KBM-7 (cell line): ENCODE results near the gene RAET1L.
"Not testable (repeated sequence)": the region's sequence is repeated elsewhere in the genome, so short reads cannot be mapped to it uniquely, and the experiment has no call there.

ENCODE experiments used
- DNase-seq: peaks from one replicate; pipeline ENCODE4 v3.0.0-alpha.2; 2015
- in situ Hi-C: fragments of 300-500 bp; cut with MboI; formaldehyde crosslinking; loops from 2 replicates; pipeline ENCODE4 v1.14.3; 2020; ENCODE audit warnings: low sequenced_read_pairs, low pct_unique_long_range_greater_than_20kb, mixed read lengths

RAET1L gene

GRCh38 chr6:150003599-150003998, 21.7 kb downstream of the RAET1L start:
- in situ Hi-C loops, result loop anchor here (10.0 kb wide), 1 partner anchor 69 kb away; no protein-coding TSS in a partner anchor

DNA sequence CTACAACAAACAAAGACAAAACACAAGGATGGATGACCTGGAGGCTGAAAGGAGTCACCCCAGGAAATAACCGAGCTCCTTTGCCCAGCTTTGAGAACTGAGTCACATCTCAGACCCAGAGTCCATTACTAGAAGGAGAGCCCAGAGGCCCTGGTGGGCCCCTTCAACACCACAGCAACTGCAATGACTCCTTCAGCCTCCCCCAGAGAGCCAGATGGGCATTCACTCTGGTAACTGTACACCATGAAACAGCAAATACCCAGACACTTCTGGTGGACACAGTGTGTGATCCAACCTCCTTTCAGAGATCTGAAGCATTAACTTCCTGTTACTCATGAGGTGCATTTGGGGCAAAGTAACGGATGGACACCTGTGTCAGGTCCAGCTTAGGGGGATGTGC, 22.6 kb downstream of the RAET1L start:
- no peak for DNase-seq
- in situ Hi-C loops, result loop anchor here (10.0 kb wide), 1 partner anchor 68 kb away; no protein-coding TSS in a partner anchor

More at GRCh38 chr6:150003599-150003998, 21.7 kb downstream of the RAET1L start:
- DNase-seq, result not testable (repeated sequence)

DNA sequence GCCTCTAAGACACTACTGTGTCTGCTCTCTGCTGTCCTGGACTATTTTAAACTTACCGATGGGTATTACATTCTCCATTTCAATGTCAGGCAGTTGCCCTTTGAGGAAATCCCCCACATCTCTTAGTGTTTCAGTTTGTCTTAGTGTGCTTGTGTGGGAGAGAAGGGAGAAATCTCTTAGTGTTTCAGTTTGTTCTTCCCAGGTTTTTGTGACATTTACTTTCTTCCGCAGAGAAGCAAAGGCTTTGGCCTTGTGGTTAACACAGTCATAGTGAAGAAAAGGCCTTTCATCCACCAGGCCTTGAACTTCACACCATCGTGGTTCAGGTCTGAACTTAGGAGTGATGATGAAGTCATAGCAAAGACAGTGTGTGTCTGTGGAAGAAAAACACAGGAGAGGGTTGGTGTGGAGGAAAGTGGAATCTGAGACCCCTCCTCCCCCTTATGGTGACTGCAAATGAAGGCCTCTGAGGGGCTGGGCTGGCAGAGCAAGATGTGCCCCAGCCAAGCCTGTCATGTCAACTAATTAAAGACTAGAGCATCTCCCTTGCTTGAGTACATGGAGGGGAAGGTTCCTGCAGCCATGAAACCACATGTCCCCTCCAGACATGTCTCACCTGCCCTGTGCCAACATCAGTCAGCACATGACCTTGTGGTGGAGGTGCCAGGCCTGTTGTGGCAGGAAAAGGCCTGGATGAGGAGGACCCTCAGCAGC, 23.9 kb downstream of the RAET1L start:
- in situ Hi-C loops, result loop anchor here (10.0 kb wide), 1 partner anchor 67 kb away; no protein-coding TSS in a partner anchor
- DNase-seq, result no peak

- in situ Hi-C loops, result loop anchor here (10.0 kb wide), 1 partner anchor 65 kb away; no protein-coding TSS in a partner anchor
- no peak for DNase-seq
These were observed 25.7 kb downstream of the RAET1L start for GRCh38 chr6:149999636-150000035.

- in situ Hi-C loops, result no loop called here
- DNase-seq, result no peak
These were observed 29.4 kb downstream of the RAET1L start for GRCh38 chr6:149995971-149996370.

DNA sequence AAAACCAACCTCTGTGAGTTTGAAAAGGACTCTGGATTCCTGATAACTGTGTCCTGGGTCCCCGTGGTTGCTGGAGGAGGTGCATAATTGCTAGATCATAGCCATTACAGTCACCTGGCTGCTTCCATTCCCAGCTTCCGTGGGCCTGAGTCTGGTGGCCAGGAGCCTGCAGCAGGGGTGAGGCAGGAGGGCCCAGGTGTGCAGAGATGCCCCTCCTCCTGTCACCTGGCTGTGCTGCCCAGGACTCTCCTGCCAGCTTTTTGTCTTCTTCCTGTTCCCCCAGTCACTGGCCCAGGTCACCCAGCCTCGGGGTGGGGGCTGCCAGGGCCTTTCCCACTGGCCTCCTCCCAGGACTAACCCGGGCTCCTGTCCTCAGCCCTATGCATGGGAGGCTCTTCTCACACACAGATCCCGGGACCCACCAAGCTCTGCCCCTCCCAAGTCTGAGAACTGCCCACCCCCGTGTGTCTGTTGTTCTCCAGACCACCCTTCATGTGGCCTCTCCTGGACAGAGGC, 30.0 kb downstream of the RAET1L start:
- in situ Hi-C loops, result no loop called here
- no peak for DNase-seq

GRCh38 chr6:149991838-149992237, 33.5 kb downstream of the RAET1L start:
- in situ Hi-C loops, result no loop called here
- no peak for DNase-seq

DNA sequence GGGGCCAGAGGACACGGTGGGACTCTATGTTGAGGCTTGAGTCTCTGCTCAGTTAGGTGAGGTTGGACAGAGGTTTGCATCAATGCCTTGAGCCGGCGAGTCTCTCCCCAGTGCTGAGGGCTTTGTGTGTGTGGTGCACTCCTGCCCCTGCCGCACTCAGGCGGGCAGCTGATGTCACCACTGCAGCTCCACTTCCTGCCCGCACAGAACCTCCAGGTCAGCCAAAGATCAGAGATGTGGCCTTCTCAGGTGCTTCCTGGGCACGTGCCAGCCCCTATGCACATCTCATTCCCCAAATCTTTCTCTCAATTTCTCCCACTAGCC, 33.9 kb downstream of the RAET1L start:
- DNase-seq, result not testable (repeated sequence)

DNA sequence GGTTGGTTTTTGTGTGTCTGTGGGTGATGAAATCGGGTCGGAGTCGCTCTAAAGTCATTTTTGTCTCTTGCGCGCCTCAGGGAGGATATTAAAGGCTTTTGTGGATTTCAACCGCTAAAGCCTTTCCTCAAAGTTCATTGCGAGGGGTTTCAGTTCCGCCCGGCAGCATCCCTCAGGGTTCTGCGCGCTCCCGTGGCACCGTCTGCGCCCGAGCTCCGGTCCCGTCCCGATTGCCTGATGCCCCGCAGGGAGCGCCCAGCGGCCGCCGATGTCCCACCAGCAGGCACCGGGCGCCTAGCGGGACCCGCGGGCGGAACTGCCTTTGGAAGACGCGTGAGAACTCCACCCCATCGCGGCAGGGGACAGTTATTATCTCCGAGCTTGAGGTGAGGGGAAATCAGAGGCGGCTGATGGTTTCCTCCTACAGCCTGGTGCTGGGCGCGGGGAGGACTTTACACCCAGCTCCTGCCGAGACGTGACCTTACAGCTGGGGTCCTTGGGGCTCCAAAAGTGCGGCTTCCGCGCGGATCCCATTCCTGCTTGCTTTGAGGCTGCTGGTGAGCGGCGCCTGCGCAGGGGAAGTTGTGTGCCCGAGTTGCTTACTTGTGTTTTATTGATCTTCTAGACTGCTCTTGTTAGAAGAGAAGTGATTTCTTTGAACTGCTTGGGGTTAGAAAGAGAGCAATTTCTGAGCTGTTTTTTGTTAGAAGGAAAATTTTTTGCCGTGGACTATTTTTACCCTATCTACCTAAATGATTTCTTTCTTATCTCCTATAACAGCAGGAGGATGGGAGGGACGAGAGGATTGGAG, 34.5 kb downstream of the RAET1L start:
- in situ Hi-C loops, result no loop called here
- DNase-seq, result peak; percentile 57

More for the DNA sequence above, 33.9 kb downstream of the RAET1L start:
- in situ Hi-C loops, result not testable (repeated sequence)

- in situ Hi-C loops, result no loop called here
- DNase-seq, result peak; percentile 19
These were observed 35.1 kb downstream of the RAET1L start for GRCh38 chr6:149990212-149990660.

DNA sequence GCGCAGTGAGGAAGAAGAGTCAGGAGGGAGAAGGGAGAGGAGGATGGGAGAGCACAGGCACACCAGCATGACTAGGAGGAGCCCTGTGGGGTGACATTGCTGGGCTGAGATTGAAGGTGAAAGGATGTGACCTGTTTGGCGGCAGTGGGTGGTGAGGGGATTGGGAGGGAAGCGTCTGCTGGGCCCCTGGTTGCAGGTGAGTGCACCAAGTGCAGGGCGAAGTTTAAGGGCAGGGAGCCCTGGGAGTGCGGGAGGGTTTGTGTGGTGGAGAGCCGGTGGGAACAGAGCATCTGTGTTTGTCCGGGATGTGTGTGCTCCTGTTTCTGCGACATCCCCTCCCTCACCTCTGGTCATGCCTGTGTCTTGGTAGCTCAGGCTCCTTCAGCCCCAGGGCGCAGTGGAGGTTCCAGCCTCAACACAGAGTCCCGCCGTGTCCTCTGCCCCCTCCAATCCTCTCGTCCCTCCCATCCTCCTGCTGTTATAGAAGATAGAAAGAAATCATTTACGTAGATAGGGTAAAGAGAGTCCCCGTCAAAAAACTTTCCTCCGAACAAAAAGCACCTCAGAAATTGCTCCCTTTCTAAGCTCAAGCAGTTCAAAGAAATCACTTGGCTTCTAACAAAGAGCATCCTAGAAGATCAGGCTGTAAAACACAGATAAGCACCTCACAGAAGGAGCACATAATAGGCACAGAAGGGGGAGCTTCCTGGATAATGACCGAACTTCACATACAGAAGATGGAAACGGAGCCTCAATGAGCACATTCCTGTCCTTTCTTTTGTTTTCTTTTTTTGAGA, 36.6 kb downstream of the RAET1L start:
- no peak for DNase-seq
- in situ Hi-C loops, result no loop called here

GRCh38 chr6:149987602-149988107, 37.7 kb downstream of the RAET1L start:
- DNase-seq, result no peak
- in situ Hi-C loops, result no loop called here

DNA sequence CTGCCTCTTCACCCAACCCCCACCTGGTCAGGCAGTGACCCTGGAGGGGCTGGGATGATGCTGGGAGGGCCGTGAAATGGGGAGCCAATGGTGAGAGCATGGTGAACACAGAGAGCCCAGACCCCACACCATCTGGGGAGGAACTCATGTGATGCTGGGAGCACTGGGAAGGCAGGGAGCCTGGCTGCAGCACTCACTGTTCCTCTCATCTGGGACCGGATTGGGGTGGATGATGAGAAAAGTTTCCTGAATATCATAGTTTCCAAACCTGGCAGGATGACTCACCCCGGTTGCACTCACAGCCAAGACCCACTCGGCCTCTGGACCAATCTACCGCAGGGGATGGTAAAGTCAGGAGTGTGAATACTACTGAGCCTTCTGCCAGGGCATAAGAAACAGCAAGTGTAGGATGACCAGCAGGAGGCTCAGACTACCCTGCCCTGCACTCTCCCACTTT, 39.8 kb downstream of the RAET1L start:
- DNase-seq, result no peak
- in situ Hi-C loops, result no loop called here

GRCh38 chr6:149984773-149985172, 40.6 kb downstream of the RAET1L start:
- no peak for DNase-seq
- in situ Hi-C loops, result no loop called here

- in situ Hi-C loops, result no loop called here
- no peak for DNase-seq
These were observed 42.2 kb downstream of the RAET1L start for GRCh38 chr6:149983145-149983544.

GRCh38 chr6:149979293-149979692, 46.0 kb downstream of the RAET1L start:
- in situ Hi-C loops, result no loop called here
- DNase-seq, result no peak

GRCh38 chr6:149978610-149979009, 46.7 kb downstream of the RAET1L start:
- no peak for DNase-seq
- in situ Hi-C loops, result no loop called here

DNA sequence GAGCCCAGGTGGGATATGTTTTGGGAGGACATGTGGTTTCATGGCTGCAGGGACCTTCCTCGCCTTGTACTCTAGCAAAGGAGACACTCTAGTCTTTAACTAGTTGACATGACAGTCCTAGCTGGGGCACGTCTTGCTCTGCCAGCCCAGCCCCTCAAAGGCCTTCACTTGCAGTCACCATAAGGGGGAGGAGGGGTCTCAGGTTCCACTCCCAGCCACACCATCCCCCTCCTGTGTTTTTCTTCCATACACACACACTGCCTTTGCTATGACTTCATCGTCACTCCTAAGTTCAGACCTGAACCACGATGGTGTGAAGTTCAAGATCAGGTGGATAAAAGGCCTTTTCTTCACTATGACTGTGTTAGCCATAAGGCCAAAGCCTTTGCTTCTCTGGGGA, 48.1 kb downstream of the RAET1L start:
- DNase-seq, result no peak
- in situ Hi-C loops, result no loop called here

DNA sequence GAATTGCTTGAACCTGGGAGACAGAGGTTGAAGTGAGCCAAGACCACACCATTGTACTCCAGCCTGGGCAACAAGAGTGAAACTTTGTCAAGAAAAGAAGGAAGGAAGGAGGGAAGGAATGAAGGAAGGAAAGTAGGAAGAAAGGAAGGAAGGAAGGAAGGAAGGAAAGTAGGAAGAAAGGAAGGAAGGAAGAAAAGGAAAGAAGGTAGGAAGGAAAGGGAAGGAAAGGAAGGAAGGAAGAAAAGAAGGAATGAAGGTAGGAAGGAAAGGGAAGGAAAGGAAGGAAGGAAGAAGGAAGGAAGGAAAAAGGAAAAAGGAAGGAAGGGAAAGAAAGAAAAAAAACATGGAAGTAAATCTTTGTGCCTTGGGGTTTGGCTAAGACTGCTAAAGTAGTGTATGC, 49.9 kb downstream of the RAET1L start:
- in situ Hi-C loops, result no loop called here
- DNase-seq, result no peak
